HG02763 (cell line): ENCODE data around the gene ADARB1.
"Not testable (repeated sequence)": the region's sequence is repeated elsewhere in the genome, so short reads cannot be mapped to it uniquely, and the experiment has no call there.

Experiments
- ATAC-seq: cut with Tn5 transposase; IDR thresholded peaks from one replicate; pipeline ENCODE4 v1.9.1; 2021; ENCODE audit warnings: mild to moderate bottlenecking, moderate library complexity; ENCODE audit not compliant: unreplicated experiment

The ADARB1 gene

GRCh38 chr21:45131537-45131999, 57.2 kb downstream of the ADARB1 start:
- no peak for ATAC-seq

GRCh38 chr21:45132841-45133573, 58.6 kb downstream of the ADARB1 start:
- ATAC-seq: no peak

GRCh38 chr21:45133574-45134278, 59.3 kb downstream of the ADARB1 start:
- ATAC-seq: not testable (repeated sequence)

GRCh38 chr21:45134279-45135076, 60.1 kb downstream of the ADARB1 start:
- no peak for ATAC-seq

GRCh38 chr21:45135122-45135521, 60.7 kb downstream of the ADARB1 start:
- ATAC-seq: no peak

- no peak for ATAC-seq
Observed at GRCh38 chr21:45135868-45136267, 61.5 kb downstream of the ADARB1 start.

GRCh38 chr21:45136500-45136899, 62.1 kb downstream of the ADARB1 start:
- ATAC-seq: no peak

- no peak for ATAC-seq
Observed at GRCh38 chr21:45136927-45137611, 62.7 kb downstream of the ADARB1 start.

GRCh38 chr21:45137612-45137937, 63.2 kb downstream of the ADARB1 start:
- no peak for ATAC-seq

GRCh38 chr21:45138199-45139002, 64.0 kb downstream of the ADARB1 start:
- no peak for ATAC-seq

- not testable (repeated sequence) for ATAC-seq
Observed at GRCh38 chr21:45139003-45139360, 64.6 kb downstream of the ADARB1 start.

- no peak for ATAC-seq
Observed at GRCh38 chr21:45139473-45139872, 65.1 kb downstream of the ADARB1 start.

GRCh38 chr21:45140346-45140940, 66.1 kb downstream of the ADARB1 start:
- no peak for ATAC-seq

- ATAC-seq: not testable (repeated sequence)
Observed at GRCh38 chr21:45140944-45141343, 66.6 kb downstream of the ADARB1 start.

GRCh38 chr21:45141507-45141906, 67.1 kb downstream of the ADARB1 start:
- ATAC-seq: no peak

- no peak for ATAC-seq
Observed at GRCh38 chr21:45142469-45143308, 68.3 kb downstream of the ADARB1 start.

- ATAC-seq: no peak
Observed at GRCh38 chr21:45143855-45144254, 69.5 kb downstream of the ADARB1 start.

- ATAC-seq: no peak
Observed at GRCh38 chr21:45145146-45145545, 70.8 kb downstream of the ADARB1 start.

- ATAC-seq: not testable (repeated sequence)
Observed at GRCh38 chr21:45145846-45146245, 71.5 kb downstream of the ADARB1 start.
